ENCODE data around the gene PHF20.

The PHF20 gene

GRCh38 chr20:35734777-35735649 is 36.8 kb upstream of the PHF20 start:
- no peak for DNase-seq (ENCODE audit: low read depth)
- H3K4me3 ChIP-seq (ENCODE audit: control insufficient read depth, low read depth, low read length): no peak overlapping the region
- no peak for TF ChIP-seq CTCF (IDR thresholded peaks at IDR 0.05; ENCODE audit: control insufficient read depth, insufficient read depth, low read depth, low read length, missing control alignments)

GRCh38 chr20:35735826-35736470 is 35.9 kb upstream of the PHF20 start:
- no peak for TF ChIP-seq CTCF (IDR thresholded peaks at IDR 0.05; ENCODE audit: control insufficient read depth, insufficient read depth, low read depth, low read length, missing control alignments)
- no peak for DNase-seq (ENCODE audit: low read depth)
- H3K4me3 ChIP-seq (ENCODE audit: control insufficient read depth, low read depth, low read length): no peak overlapping the region

- no peak for DNase-seq (ENCODE audit: low read depth)
- TF ChIP-seq CTCF (IDR thresholded peaks at IDR 0.05; ENCODE audit: control insufficient read depth, insufficient read depth, low read depth, low read length, missing control alignments): no peak
- H3K4me3 ChIP-seq (ENCODE audit: control insufficient read depth, low read depth, low read length): no peak overlapping the region
Observed at GRCh38 chr20:35737865-35738333, 33.9 kb upstream of the PHF20 start.

- H3K4me3 ChIP-seq (ENCODE audit: control insufficient read depth, low read depth, low read length): no peak overlapping the region
- DNase-seq (ENCODE audit: low read depth): no peak
- no peak for TF ChIP-seq CTCF (IDR thresholded peaks at IDR 0.05; ENCODE audit: control insufficient read depth, insufficient read depth, low read depth, low read length, missing control alignments)
Observed at GRCh38 chr20:35738410-35739179, 33.2 kb upstream of the PHF20 start.

GRCh38 chr20:35739294-35740163 is 32.3 kb upstream of the PHF20 start:
- H3K4me3 ChIP-seq (ENCODE audit: control insufficient read depth, low read depth, low read length): peak overlapping the region; percentile 18
- peak; percentile 23 for DNase-seq (ENCODE audit: low read depth)
- peak; percentile 25 for TF ChIP-seq CTCF (IDR thresholded peaks at IDR 0.05; ENCODE audit: control insufficient read depth, insufficient read depth, low read depth, low read length, missing control alignments)
